CD4-positive, alpha-beta T cell treated with Interferon alpha-2 for 1 hour (primary cell): ENCODE results near the gene FEM1B.
"Not testable (repeated sequence)": the region's sequence is repeated elsewhere in the genome, so short reads cannot be mapped to it uniquely, and the experiment has no call there.

Source experiments
- DNase-seq, 2 donors: peaks; one replicate each; pipeline ENCODE4 v3.0.0-alpha.2; 2020 to 2022

The FEM1B gene

DNA sequence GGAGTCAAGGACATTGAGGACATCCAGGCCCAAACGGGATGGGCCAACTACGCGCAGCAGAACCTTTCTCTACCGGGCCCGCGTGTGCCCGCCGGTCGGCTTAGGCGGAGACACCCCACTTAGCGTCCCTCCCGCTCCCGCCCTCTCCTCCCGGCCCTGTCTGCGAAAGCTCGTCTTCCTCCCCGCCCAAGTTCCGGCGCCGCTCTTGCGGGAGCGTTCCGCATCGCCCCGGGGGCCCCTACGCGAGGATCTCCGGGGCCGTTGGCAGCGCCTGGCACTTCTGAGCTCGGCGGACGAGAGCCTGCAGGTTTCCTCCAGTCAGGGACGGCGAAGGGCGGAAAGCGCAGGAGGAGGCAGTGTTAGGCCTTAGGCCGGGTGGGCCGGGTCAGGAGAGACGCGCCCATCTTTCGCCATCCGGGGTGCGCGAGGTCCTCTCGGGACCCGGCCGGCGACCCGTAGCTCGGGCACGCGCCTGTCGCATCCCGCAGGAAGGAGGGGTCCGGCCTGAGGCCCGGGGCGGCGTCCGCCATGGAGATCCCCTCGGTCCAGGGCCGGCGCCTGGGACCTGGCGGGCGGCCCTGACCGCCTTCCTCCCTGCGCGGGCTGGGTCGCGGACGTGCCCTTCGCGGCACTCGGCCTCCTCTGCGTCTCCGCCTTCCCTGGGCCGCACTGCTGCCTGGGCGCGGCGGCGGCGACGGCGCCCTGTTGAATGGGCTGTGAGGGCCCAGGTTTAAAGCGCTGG lies at the start of gene FEM1B:
Gene FEM1B, plus strand, starts transcription at position 143 of the 742 bp plus-strand sequence. CDS start 673 bp downstream, outside the sequence.
- peak; percentile 87 to 91 for DNase-seq

DNA sequence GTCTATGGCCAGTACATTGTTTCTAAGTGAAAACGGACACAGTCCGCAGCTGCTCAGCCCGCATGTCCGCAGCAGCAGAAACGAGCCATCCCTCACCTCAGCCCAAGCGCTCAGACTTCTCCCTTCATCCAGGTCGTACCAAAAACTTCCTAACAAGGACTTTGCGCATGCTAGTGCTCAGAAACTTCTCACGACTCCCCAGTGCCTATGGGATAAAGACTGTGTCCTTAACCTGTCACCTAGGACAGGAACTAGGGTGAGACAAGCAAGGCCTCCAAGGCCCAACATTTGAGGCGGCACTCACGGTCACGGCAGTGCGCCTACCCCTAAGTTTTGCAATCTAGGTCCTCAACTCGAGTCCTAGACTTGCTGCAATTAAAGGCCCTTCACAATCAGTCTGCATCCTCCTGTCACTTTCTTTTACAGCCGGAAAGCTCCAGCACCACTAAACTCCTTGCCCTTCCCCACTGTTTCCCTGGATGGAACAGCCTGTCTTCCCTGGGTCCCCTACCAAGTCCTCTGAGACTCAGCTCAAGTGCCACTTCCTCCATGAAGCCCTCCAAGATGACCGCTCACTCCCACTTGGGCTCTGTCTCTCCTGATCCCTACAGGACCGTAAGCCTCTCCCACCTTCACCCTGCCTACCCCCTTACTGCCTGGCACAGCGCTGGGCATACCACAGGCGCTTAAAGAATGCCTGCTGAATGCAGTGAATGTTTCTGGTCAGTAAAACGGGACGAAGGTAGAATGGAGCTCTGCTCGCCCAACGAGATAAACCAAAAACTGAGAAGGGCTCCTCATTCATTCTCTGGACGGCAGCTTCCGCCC lies 49.2 kb upstream of the FEM1B start:
- DNase-seq = no peak

GRCh38 chr15:68228971-68229385 lies 48.6 kb upstream of the FEM1B start:
- DNase-seq = peak in 1 of 2 donors; percentile 17

GRCh38 chr15:68229386-68230156 lies 48.0 kb upstream of the FEM1B start, which contains the start of gene CLN6:
Gene CLN6, minus strand, starts transcription at chr15:68229728. Its CDS starts 144 bp downstream, at chr15:68229584.
- peak; percentile 78 to 81 for DNase-seq

GRCh38 chr15:68230157-68231100 lies 47.1 kb upstream of the FEM1B start:
- no peak for DNase-seq

GRCh38 chr15:68231102-68231818 lies 46.3 kb upstream of the FEM1B start:
- no peak for DNase-seq

- no peak for DNase-seq
These were observed 45.1 kb upstream of the FEM1B start for GRCh38 chr15:68232449-68232848.

DNA sequence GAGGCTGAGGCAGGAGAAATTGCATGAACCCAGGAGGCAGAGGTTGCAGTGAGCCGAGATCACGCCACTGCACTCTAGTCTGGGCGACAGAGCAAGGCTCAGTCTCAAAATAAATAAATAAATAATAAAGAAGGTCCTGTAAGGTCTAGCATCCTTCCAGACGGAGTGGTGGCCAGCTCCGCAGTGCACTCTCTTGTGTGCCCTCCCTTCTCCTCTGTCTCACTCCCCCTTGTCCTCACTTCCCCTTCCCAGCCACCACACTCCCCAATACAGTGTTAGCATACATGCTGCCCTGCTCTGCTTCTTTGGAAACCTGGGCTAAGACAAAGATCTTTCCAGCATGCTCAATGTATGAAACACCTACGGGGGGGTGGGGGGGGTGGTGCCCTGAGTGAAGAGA lies 44.6 kb upstream of the FEM1B start:
- no peak for DNase-seq

GRCh38 chr15:68234060-68234459 lies 43.5 kb upstream of the FEM1B start:
- no peak for DNase-seq

DNA sequence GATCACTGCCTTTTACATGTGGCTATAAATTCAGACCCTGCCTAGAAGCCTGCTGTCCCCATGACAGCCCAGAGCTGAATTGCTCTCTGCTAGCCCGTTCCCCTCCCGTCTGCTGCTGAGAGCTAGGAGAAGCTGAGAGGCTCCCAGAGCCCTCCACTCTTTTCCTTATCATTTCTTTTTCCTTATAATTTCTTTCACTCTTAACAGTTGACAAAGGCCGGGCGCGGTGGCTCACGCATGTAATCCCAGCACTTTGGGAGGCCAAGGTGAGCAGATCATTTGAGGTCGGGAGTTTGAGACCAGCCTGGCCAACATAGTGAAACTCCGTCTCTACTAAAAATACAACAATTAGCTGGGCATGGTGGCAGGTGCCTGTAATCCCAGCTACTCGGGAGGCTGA lies 43.0 kb upstream of the FEM1B start:
- not testable (repeated sequence) for DNase-seq

DNA sequence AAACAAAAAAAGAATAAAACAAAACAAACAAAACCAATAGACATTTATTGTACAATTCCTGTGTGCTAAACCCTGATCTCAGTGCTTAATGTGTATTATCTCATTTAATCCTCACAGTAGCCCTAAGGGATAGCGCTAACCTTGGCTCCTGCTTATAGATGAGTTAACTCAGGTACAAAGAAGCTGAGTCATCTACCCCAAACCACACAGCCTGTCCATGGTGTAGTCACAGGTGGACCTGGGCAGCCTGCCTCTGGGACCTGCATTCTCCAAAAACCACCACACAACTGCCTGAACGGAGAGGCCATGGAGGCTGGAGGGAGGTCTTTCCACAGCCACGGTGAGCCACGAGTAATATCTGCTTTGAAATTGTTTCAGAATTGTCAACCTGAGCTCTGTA lies 42.5 kb upstream of the FEM1B start:
- DNase-seq = no peak

- DNase-seq = no peak
These were observed 38.5 kb upstream of the FEM1B start for GRCh38 chr15:68239025-68239424.

DNA sequence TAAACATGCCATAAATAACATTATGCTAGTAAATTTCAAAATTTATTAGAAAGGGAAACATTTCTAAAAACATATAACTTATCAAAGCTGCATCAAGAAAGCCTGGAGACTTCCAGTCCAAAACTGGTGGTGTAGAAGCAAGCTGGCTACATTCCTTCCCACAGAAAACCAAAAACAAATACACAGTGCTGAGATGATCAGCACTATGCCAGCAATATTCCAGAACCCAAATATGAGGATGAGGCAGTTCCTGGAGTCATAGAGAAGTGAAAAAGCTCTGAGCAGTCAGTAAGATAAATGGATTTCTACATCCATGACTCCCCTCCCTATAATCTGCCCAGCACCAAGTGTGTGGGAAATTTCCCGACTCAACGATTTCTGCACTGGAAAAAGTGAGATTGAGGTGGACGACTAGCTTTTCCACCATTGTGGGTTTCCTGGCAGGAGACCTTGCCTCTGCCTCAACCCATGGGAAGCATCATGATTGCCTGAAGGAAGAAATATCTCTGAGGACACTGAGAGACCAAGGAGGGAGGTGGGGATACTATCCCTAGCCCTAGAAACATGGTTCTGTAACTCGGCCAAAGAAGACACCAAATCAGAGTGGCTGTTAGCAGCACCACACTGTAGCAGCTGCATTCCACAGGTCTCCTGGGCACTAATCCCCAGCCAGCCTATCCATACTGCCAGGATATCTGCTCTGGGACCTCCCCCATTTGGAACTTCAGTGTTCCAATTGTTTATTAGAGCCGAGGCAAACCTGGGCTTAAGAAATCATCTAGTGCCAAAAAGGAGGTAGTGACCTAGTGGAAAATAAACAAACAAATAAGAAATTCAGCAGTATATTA lies 36.2 kb upstream of the FEM1B start:
- DNase-seq = no peak

DNA sequence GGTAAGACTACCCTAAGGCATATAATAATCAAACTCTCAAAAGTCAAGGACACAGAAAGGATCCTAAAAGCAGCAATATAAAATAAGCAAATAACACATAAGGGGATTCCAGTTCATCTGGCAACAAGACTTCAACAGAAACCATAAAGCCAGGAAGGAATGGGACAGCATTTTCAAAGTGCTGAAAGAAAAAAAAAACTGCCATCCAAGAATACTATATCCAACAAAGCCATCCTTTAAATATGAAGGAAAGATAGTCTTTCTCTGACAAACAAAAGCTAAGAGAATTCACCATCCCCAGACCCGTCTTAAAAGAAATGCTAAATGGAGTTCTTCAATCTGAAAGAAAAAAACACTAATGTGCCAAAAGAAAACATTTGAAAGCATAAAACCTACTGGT lies 33.3 kb upstream of the FEM1B start:
- no peak for DNase-seq

DNA sequence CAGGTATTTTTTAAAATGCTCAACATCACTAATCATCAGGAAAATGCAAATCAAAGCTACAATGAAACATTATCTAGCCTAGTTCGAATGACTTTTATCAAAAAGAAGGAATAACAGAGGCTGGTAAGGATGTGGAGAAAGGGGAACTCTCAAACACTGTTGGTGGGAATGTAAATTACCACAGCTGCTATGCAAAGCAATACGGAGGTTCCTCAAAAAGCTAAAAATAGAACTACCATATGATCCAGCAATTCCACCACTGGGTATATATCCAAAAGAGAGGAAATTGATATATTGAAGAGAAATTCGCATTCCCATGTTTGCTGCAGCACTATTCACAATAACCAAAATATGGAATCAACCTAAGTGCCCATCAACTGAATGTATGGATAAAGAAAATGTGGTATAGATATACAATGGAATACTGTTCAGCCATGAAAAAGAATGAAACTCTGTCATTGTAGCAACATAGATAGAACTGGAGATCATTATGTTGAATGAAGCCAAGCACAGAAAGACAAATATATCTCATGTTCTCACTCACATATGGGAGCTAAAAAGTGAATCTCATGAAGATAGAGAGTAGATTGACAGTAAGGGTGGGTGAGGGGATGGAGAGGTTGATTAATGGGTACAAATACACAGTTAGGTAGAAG lies 28.4 kb upstream of the FEM1B start:
- no peak for DNase-seq

GRCh38 chr15:68252925-68253534 lies 24.5 kb upstream of the FEM1B start:
- DNase-seq = peak; percentile 34 to 73

DNA sequence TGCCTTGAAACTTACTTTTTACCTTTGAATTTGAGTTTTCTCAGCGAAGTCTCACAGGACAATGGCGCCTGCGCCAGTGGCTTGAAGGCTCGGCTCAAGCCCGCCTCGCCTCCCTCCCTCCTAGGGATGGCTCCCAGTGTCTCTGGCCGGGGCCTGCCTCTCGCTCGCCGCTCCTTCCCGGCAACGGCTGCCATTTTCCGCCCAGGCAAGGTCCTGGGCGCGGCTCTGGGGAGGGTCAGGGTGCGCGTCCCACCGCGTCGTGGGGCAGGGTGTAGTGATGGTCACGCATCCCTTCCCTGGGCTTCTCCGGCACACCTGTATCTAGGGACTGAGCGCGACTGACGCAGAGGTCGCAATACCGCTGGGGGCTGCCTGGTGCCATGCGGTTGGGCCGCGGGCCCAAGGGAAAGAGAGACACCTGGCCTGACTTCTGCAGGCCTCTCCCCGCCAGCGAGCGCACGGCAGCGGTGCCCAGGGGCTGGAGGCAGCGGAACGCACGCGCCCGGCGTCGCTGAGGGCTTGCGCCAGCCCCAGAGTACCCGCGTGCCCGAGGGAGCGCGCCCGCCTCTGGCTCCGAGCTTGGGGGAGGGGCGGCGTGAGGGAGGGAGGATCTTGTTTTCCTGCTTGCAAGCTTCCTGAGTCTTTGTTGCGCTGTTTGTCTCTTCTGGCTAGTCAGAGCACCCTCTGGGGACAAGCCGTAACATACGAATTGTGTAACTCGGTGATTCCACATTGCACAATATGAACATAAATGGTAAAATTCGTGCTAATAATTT lies 20.7 kb upstream of the FEM1B start:
- DNase-seq = peak; percentile 63 to 70

- no peak for DNase-seq
These were observed 18.9 kb upstream of the FEM1B start for GRCh38 chr15:68258692-68259091.

GRCh38 chr15:68259883-68260282 lies 17.7 kb upstream of the FEM1B start:
- no peak for DNase-seq
